NCI-H1105 treated with DMSO at 0.1 percent for 48 hours (cell line): ENCODE measurements around the gene LDB2.
"Not testable (repeated sequence)": the region's sequence is repeated elsewhere in the genome, so short reads cannot be mapped to it uniquely, and the experiment has no call there.

Experiments
- DNase-seq: peaks from one replicate; lab custom pipeline; 2025; lab: John Stamatoyannopoulos, UW

The LDB2 gene

DNA sequence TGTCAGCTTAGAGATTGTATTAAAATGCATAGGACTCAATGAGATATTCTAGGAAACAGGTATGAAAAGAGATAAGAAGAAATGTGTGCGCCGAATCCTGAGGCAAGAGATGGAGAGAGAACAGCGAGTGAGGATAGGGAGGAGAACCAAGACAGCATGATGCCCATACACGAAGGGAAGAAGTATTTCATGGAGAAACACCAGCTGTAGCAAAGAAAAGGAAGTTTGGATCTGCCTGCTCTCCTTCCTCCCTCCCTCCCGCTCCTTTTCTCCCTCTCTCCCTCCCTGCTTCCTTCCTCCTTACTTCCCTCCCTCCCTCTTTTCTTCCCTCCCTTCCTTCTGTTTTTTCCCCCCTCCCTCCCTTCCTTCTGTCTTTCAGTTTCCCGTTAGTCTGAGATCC lies 353.6 kb downstream of the LDB2 start:
- no peak for DNase-seq

- DNase-seq: no peak
These were observed 354.2 kb downstream of the LDB2 start for GRCh38 chr4:16544251-16544721.

- DNase-seq: no peak
These were observed 360.5 kb downstream of the LDB2 start for GRCh38 chr4:16537926-16538325.

DNA sequence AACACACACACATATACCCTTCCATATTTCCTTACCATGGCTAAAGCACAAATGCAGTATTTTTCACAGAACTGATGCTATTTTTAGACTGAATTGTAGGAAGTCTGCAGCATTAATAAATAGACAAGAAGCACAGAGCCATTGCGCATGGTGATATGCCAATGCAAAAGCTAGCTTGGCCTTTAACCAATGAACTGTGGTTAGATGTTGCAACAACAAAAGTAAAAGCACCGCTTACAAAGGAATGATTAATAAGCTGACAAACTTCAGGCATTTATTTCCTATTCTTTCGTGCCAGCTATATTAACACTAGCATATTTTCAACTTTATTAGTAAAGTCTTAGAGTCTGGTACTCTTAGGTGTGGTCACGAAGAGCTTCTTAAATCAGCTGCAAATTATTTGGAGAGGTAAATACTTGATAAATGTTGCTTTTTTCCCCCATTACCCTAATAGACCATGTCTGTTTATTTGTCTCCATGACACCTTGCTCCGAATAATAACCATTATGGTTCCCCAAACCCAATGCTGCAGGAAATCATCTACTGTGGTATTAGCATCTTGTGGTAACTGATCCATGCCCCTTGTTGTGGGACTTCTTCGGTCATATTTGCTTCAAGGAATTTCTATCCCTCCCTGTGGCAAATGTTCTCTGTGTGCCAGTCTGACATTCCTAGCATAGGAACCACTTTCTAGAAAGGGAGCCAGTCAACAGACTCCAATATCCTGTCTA lies 366.0 kb downstream of the LDB2 start:
- no peak for DNase-seq

DNA sequence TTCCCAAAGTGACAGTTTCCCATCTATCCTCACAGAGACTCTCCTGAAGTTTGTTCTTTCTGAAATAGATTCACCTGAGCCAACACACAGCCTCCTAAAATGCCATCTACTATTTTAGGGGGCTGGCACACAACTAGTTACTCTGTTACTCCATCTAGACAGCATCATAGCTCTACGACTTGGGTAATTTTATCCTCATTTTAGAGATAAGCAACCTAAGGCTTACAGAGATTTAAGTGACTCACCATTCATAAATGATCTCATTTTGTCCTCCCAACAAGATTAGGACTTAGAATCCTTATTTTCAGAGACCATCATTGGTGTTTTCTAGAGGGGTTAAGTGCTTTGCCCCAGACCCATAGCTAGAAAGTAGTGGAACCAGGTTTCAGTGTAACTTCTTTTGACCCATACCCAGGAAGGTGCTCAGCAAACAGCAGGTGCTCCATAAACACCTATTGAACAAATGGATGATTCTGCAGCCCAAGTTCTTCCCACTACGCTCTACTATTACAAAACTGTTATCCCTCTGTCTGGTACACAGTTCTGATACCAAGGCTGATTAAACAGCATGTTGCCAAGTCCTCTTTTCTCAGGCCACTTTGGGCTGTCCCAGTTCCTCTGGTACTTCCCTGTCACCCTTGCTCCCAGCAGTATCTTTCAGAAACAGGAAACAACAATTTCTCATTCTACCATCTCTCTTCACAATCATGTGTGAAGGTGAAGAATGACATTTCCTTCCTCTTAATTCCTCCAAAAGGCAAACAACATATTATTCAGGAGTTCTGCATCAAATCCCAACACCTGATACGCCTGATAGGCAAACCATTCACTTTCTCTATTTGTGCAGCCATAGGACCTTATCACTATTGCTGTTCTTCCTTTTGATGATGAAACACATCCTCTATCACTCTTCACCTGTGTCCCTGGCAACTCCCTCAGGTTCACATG lies 367.5 kb downstream of the LDB2 start:
- no peak for DNase-seq

GRCh38 chr4:16524911-16525554 lies 373.4 kb downstream of the LDB2 start:
- DNase-seq: no peak

- no peak for DNase-seq
These were observed 374.0 kb downstream of the LDB2 start for GRCh38 chr4:16524406-16524805.

DNA sequence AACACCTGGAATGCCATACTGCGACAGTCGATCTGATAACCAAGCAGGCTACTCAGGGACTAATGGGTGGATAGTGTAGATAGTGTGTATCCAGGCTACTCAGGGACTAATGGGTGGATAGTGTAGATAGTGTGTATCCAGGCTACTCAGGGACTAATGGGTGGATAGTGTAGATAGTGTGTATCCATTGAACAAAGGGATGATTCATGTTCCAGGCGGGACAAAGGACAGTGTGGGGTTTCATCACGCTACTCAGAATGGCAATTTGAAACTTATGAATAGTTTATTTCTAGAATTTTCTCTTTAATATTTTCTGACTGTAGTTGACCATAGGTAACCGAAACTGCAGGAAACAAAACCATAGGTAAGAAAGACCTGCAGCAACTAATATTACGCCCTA lies 374.9 kb downstream of the LDB2 start:
- not testable (repeated sequence) for DNase-seq

DNA sequence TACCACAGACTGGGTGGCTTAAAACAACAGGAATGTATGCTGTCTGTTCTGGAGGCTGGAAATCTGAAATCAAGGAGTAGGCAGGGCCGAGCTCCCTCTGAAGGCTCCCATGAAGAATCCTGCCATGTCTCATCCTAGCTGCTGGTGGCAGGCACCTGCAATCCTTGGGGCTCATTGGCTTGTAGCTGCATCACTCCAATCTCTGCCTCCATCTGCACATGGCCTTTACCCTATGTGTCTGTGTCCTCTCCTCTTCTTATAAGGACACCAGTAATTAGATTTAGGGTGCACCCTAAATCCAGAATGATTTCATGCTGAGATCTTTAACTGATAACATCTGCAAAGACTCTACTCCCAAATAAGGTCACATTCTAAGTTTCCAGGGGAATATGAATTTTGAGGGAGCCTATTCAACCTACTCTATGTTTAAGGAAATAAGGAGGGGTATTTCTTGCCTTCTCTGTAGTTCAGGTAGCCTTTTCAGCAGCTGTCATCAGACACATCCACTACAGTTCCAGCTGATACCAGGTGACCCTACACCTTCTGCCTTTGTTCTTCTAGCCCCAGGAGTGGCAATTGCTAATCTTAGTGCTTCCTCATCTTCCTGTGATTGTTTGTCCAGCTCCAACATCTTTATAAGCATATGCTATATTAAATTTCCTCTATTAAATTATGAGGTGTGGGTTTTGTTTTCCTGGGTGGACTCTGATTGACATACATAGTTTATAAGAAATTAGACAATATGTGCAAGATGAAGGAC lies 377.1 kb downstream of the LDB2 start:
- DNase-seq: no peak

DNA sequence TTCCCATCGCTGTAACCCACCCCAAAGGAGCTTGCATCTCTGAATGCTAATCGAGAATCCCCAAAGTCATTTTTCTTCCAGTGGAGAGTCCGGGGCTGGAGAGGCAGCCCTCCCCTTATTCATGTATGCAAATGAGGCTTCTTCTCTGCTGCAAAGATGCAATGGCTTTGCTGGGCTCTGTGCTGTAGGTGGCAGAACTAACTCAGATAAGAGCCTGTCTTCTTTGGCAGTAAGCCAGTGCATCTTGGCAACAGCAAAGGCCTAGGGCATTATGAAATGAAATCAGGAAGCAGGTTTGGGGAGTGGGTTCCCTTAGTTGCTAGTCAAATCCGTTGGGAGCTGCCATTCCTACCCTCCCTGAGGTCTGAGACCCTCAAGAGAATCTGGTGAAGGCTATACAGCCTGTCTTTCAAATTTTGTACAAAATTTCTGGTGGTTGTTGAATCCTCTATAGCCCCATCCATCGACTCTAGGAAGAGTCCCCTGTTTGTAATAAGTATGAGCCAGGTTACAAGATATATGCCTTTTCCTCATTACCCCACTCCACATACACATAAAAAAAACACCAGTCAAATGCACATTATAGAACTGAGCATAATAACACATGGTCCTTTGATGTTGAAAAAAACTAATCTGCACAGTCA lies 381.5 kb downstream of the LDB2 start:
- peak; percentile 21 for DNase-seq

DNA sequence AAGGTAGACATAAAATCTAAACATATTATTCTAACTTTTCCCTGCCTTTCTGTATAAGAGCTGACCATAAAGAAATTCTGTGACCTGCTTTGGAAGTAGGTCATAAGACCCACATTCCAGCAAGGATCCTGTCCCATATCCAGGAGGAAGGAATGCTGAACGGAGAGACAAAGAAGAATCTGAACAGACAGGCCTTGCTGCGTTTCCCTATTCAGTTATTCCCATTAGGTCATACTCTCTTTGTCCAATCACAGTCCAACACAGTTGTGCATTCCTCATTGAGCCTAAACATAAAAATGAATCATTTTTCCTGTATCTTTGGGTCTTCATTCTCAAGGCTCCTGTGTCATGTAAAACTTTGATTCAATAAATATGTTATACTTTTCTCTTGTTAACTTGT lies 384.6 kb downstream of the LDB2 start:
- no peak for DNase-seq

- no peak for DNase-seq
These were observed 389.5 kb downstream of the LDB2 start for GRCh38 chr4:16508968-16509367.

GRCh38 chr4:16505726-16506125 lies 392.7 kb downstream of the LDB2 start:
- no peak for DNase-seq

- no peak for DNase-seq
These were observed 393.2 kb downstream of the LDB2 start for GRCh38 chr4:16505267-16505666.

GRCh38 chr4:16503421-16504100 lies 394.9 kb downstream of the LDB2 start:
- DNase-seq: no peak

DNA sequence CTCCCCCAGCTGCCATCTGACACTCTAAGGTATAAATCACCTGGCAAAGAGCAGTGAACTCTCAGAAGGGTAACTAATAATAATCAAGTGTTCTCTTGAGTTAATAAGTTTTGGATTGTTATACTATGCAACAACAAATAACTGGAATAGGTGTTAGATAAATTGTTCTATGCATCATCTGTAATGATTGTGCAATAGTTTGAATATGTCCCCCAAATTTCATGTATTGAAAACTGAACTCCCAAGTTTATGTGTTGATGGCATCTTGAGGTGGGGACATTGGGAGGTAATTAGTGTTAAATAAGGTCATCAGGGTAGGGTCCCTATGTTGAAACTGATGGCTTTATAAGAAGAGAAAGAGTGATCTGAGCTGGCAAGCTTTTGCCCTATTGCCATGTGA lies 399.5 kb downstream of the LDB2 start:
- DNase-seq: no peak

- DNase-seq: no peak
These were observed 401.9 kb downstream of the LDB2 start for GRCh38 chr4:16496501-16496900.

GRCh38 chr4:16492872-16493271 lies 405.6 kb downstream of the LDB2 start:
- no peak for DNase-seq

GRCh38 chr4:16489226-16489625 lies 409.2 kb downstream of the LDB2 start:
- DNase-seq: no peak

DNA sequence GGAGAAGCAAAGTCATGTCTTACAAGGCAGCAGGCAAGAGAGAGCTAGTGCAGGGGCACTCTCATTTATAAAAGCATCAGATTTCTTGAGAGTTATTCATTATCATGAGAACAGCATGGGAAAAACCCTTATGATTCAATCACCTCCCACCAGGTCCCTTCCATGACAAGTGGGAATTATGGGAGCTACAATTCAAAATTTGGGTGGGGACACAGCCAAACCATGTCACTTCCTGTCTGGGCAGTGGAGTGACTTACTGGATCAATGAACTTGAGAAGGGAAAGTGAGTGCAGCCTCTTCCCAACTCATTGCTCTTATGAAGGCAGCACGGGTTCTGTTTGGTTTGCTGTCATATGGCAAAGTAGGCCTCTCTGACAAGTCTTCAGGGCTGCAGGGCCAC lies 410.4 kb downstream of the LDB2 start:
- no peak for DNase-seq

DNA sequence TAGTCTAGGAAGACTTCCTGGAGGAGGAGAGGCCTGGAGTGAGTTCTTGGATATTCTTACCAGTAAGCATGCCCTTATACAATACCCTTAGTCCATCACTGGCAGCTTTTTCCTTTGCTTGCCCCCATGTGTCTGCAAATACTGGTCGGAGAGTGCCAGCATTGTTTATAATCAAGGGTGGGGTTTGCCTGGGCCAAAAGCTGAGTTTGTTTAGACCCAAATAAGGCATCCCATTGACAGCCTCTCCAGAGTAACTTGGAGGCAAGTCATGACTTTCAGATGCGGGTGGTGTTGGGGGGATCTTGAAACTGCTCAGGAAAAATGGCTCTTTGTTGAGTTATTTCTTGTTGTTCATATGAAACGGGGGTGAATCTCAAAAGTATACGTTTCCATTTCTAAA lies 413.7 kb downstream of the LDB2 start:
- DNase-seq: no peak
